NCI-H82 (cell line): Measurements from ENCODE around the gene PIBF1.
"Not testable (repeated sequence)": the region's sequence is repeated elsewhere in the genome, so short reads cannot be mapped to it uniquely, and the experiment has no call there.

Experiments used
- DNase-seq: peaks from one replicate; lab custom pipeline; 2025; lab: John Stamatoyannopoulos, UW

PIBF1 gene

GRCh38 chr13:73018336-73018735 is 236.4 kb downstream of the PIBF1 start:
- DNase-seq, result no peak

- DNase-seq, result no peak
Measured at GRCh38 chr13:73025217-73026012, 243.5 kb downstream of the PIBF1 start.

- no peak for DNase-seq
Measured at GRCh38 chr13:73034901-73035300, 253.0 kb downstream of the PIBF1 start.

GRCh38 chr13:73035660-73036059 is 253.7 kb downstream of the PIBF1 start:
- no peak for DNase-seq

GRCh38 chr13:73036566-73036965 is 254.6 kb downstream of the PIBF1 start:
- peak; percentile 21 for DNase-seq

GRCh38 chr13:73038064-73038463 is 256.1 kb downstream of the PIBF1 start:
- DNase-seq, result no peak

- DNase-seq, result no peak
Measured at GRCh38 chr13:73039201-73040108, 257.5 kb downstream of the PIBF1 start.

- DNase-seq, result no peak
Measured at GRCh38 chr13:73040484-73040883, 258.6 kb downstream of the PIBF1 start.

- no peak for DNase-seq
Measured at GRCh38 chr13:73040968-73041596, 259.1 kb downstream of the PIBF1 start.

- no peak for DNase-seq
Measured at GRCh38 chr13:73045031-73045430, 263.1 kb downstream of the PIBF1 start.

GRCh38 chr13:73048615-73049014 is 266.7 kb downstream of the PIBF1 start:
- DNase-seq, result not testable (repeated sequence)

- no peak for DNase-seq
Measured at GRCh38 chr13:73054712-73055111, 272.8 kb downstream of the PIBF1 start.

GRCh38 chr13:73055813-73056564 is 274.1 kb downstream of the PIBF1 start:
- peak; percentile 47 for DNase-seq

- DNase-seq, result peak; percentile 47
Measured at GRCh38 chr13:73056565-73056962, 274.6 kb downstream of the PIBF1 start.

- DNase-seq, result peak; percentile 59
Measured at GRCh38 chr13:73057284-73058063, 275.5 kb downstream of the PIBF1 start.

GRCh38 chr13:73058064-73058313 is 276.1 kb downstream of the PIBF1 start:
- DNase-seq, result no peak

GRCh38 chr13:73058432-73058735 is 276.5 kb downstream of the PIBF1 start:
- DNase-seq, result no peak

- DNase-seq, result peak; percentile 99
Measured at GRCh38 chr13:73058736-73059459, 277.0 kb downstream of the PIBF1 start, which contains the start of gene KLF5. Gene KLF5 (plus strand): TSS chr13:73059005. CDS start chr13:73059328, 323 bp downstream.

GRCh38 chr13:73059460-73060250 is 277.7 kb downstream of the PIBF1 start:
- peak; percentile 78 for DNase-seq
